Measurements from ENCODE around the gene IRF6. TPM values are rescaled to one million over a fixed set of nuclear protein-coding genes. Genes with fewer than 3 reads are reported as not detected.
"Not testable (repeated sequence)": the region's sequence is repeated elsewhere in the genome, so short reads cannot be mapped to it uniquely, and the experiment has no call there.

IRF6 gene
- total RNA-seq, 2 experiments from 2014 or later: 1.2 TPM

GRCh38 chr1:209800984-209801834 is 4.7 kb downstream of the IRF6 start:
- intact Hi-C loops (cut with micrococcal nuclease): no loop called here
- TF ChIP-seq CTCF (IDR thresholded peaks at IDR 0.05): no peak
- no peaks in the 10 kb centered on the region for H3K9me3 Mint-ChIP-seq

GRCh38 chr1:209797978-209798639 is 7.8 kb downstream of the IRF6 start:
- H3K36me3 Mint-ChIP-seq (ENCODE audit: low read depth): no peaks in the 10 kb centered on the region
- peaks cover 4% of the 10 kb centered on the region for H3K27me3 Mint-ChIP-seq
- peaks cover 1% of the 10 kb centered on the region for H3K9me3 Mint-ChIP-seq
- ChIA-PET CTCF (interaction anchor here (0.7 to 1.8 kb wide), 6 partner anchors 10 to 25 kb away, joined by 3 to 6 read pairs (median 3); no protein-coding TSS in a partner anchor), POLR2A (no interaction called here)
- no peak for ATAC-seq
- no peak overlapping the region for H3K4me3 Mint-ChIP-seq
- no peak for TF ChIP-seq CTCF (IDR thresholded peaks at IDR 0.05)
- intact Hi-C loops (cut with micrococcal nuclease): no loop called here
- no peak for DNase-seq
- H3K4me1 Mint-ChIP-seq (ENCODE audit: low read depth): no peaks in the 10 kb centered on the region
- no peak overlapping the region for H3K27ac Mint-ChIP-seq

More at GRCh38 chr1:209800984-209801834, 4.7 kb downstream of the IRF6 start:
- DNase-seq (no peak), ATAC-seq (no peak)
- Mint-ChIP-seq H3K4me3 (no peak overlapping the region), H3K27ac (no peak overlapping the region), H3K4me1 (ENCODE audit: low read depth) (peaks cover 16% of the 10 kb centered on the region), H3K36me3 (ENCODE audit: low read depth) (no peaks in the 10 kb centered on the region), H3K27me3 (peaks cover 3% of the 10 kb centered on the region)
- ChIA-PET POLR2A (no interaction called here), CTCF (interaction anchor here (0.9 to 4.8 kb wide), 3 partner anchors 11 to 22 kb away, joined by 3 to 29 read pairs (median 4); no protein-coding TSS in a partner anchor)

DNA sequence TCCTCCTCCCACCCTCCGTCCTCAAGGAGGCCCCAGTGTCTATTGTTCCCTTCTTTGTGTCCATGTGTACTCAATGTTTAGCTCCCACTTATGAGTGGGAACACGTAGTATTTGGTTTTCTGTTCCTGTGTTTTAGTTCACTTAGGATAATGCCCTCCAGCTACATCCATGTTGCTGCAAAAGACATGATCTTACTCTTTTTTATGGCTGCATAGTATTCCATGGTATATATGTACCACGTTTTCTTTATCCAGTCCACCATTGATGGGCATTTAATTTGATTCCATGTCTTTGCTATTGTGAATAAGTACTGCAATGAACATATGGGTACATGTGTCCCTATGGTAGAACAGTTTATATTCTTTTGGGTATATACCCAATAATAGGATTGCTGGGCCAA is 12.2 kb downstream of the IRF6 start:
- H3K36me3 Mint-ChIP-seq (ENCODE audit: low read depth); POLR2A ChIA-PET; H3K27me3 Mint-ChIP-seq; DNase-seq; H3K9me3 Mint-ChIP-seq; intact Hi-C loops (cut with micrococcal nuclease); H3K4me3 Mint-ChIP-seq; H3K4me1 Mint-ChIP-seq (ENCODE audit: low read depth); ATAC-seq; H3K27ac Mint-ChIP-seq: not testable (repeated sequence)
- CTCF ChIA-PET: interaction anchor here (1.2 to 3.8 kb wide), 2 partner anchors 9 to 30 kb away, joined by 3 to 23 read pairs; partner anchors contain the start of gene C1orf74

DNA sequence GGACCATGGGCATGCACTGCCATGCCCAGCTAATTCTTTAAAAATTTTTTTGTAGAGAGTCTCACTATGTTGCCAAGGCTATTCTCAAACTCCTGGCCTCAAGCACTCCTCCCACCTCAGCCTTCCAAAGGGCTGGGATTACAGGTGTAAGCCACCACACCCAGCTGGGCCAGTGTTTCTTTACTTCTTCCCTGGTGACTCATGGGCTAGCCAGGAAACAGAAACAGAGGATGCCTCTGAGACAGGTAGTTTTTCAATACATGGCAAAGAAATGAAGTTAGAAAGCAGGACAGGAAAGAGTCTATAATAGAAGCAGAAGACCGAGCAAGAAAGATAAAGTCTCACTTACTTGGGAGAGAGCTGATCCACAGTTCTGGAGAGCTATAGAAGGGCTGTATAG is 14.0 kb downstream of the IRF6 start:
- POLR2A ChIA-PET: interaction anchor here (0.6 to 1.1 kb wide), 2 partner anchors 17 to 22 kb away, joined by 3 read pairs; no protein-coding TSS in a partner anchor

More for the DNA sequence above, 14.0 kb downstream of the IRF6 start:
- DNase-seq (no peak), ATAC-seq (no peak)
- intact Hi-C loops (cut with micrococcal nuclease): no loop called here
- H3K4me1 Mint-ChIP-seq (ENCODE audit: low read depth): peaks cover 2% of the 10 kb centered on the region
- CTCF ChIA-PET: interaction anchor here (1.4 to 3.8 kb wide), 2 partner anchors 31 to 44 kb away, joined by 3 to 23 read pairs; no protein-coding TSS in a partner anchor
- H3K36me3 Mint-ChIP-seq (ENCODE audit: low read depth): no peaks in the 10 kb centered on the region
- H3K9me3 Mint-ChIP-seq: peaks cover 1% of the 10 kb centered on the region
- H3K27me3 Mint-ChIP-seq: peaks cover 6% of the 10 kb centered on the region
- TF ChIP-seq CTCF (IDR thresholded peaks at IDR 0.05): no peak
- H3K27ac Mint-ChIP-seq: no peak overlapping the region
- H3K4me3 Mint-ChIP-seq: no peak overlapping the region

Data from activated CD8-positive, alpha-beta T cell treated with anti-CD3 and anti-CD28 coated beads for 36 hours (primary cell).